ENCODE results near the gene RLF.

Gene RLF

DNA sequence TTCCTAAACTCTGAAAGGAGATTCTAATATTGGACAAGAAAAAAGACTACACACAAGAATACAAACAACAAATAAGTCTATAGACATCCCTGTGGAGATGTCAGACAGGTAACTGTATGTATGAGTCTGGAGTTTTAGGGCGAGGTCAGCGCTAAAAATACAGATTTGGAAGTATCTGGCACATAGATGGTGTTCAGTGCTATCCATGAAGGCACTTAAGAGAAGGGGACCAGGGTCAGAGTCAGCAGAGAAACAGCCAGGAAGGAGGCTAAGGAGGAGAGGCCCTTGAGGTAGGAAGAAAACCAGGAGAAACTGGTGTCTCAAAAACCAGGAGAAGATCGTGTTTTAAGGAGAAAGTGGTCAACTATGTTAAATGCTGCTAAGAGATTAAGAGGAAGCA lies 114.9 kb downstream of the RLF start:
- no peak for DNase-seq

DNA sequence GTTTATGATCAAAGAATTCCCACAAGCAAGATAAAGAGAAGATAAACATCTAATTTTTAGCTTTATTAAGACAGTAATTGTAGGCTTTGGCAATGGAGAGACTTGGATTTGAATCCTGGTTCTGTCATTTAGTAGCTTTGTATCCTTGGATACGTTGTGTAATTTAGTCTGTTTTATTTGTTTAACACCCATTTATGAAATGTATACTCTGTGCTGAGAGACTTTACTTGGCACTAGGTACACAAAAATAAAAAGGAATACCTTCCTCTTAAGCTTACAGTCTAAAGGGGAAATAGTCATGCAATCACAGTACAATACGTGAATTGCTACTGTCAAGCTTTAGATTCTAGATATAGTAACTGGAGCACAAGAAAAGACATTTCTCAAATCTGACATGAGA lies 120.7 kb downstream of the RLF start:
- DNase-seq: no peak
